Smooth muscle cell (in vitro differentiated cells): Measurements from ENCODE around the gene ATG4D. TPM values are rescaled to one million over a fixed set of nuclear protein-coding genes. Genes with fewer than 3 reads are reported as not detected.

Source experiments
- DNase-seq: peaks from one replicate; lab custom pipeline; 2025; ENCODE audit not compliant: unreplicated experiment; lab: John Stamatoyannopoulos, UW
- H2AFZ ChIP-seq: fragments of 200-600 bp; sonication (generic); 2 replicates; pipeline ENCODE4 v1.6.0; 2016; ENCODE audit warnings: antibody characterized with exemption, low read depth, mild to moderate bottlenecking
- H3F3A ChIP-seq: fragments of 200-600 bp; sonication (generic); 2 replicates; pipeline ENCODE4 v1.6.0; 2017; ENCODE audit warnings: antibody characterized with exemption, low read depth
- H3K27ac ChIP-seq: fragments of 200-600 bp; sonication (generic); 2 replicates; pipeline ENCODE4 v1.5.1; 2016; ENCODE audit warnings: low read depth, mild to moderate bottlenecking
- H3K27me3 ChIP-seq: fragments of 200-600 bp; sonication (generic); 2 replicates; pipeline ENCODE4 v1.6.1; 2016; ENCODE audit warnings: low read depth, mild to moderate bottlenecking
- H3K36me3 ChIP-seq: fragments of 200-600 bp; sonication (generic); 2 replicates; pipeline ENCODE4 v1.5.1; 2016; ENCODE audit warnings: low read depth
- H3K4me1 ChIP-seq: fragments of 200-600 bp; sonication (generic); 2 replicates; pipeline ENCODE4 v1.5.1; 2016; ENCODE audit warnings: low read depth
- H3K4me2 ChIP-seq: fragments of 200-600 bp; sonication (generic); 2 replicates; pipeline ENCODE4 v1.6.0; 2016; ENCODE audit warnings: mild to moderate bottlenecking
- H3K4me3 ChIP-seq: fragments of 200-600 bp; sonication (generic); 2 replicates; pipeline ENCODE4 v1.5.1; 2016; ENCODE audit warnings: mild to moderate bottlenecking
- H3K79me2 ChIP-seq: fragments of 200-600 bp; sonication (generic); 2 replicates; pipeline ENCODE4 v1.6.0; 2016; ENCODE audit warnings: low read depth, mild to moderate bottlenecking
- H3K9ac ChIP-seq: fragments of 200-600 bp; sonication (generic); 2 replicates; pipeline ENCODE4 v1.6.0; 2016; ENCODE audit warnings: low read depth
- H3K9me3 ChIP-seq: fragments of 200-600 bp; sonication (generic); replicated peaks from 2 replicates; pipeline ENCODE4 v1.5.1; 2016; ENCODE audit warnings: low read depth
- H4K20me1 ChIP-seq: fragments of 200-600 bp; sonication (generic); 2 replicates; pipeline ENCODE4 v1.6.0; 2016; ENCODE audit warnings: low read depth
- CTCF ChIP-seq: fragments of 200-600 bp; sonication (generic); IDR thresholded peaks from 2 replicates; pipeline ENCODE4 v1.5.1; 2017; ENCODE audit warnings: borderline replicate concordance, mild to moderate bottlenecking, antibody characterized with exemption; ENCODE audit not compliant: insufficient read depth, poor library complexity, severe bottlenecking
- WGBS: methylation state at CpG from one replicate; pipeline ENCODE4 v1.1.7; 2016; ENCODE audit warnings: low lambda C conversion rate; 5-methylcytosine and 5-hydroxymethylcytosine counted together
- polyA plus RNA-seq: library from polyadenylated mRNA; unstranded; fragments of >200 nt; fragmentation: Nextera tagmentation; extraction: Ambion mirVana; gene quantifications from 2 replicates; pipeline ENCODE4 v1.2.1, GENCODE V29; 2016
- total RNA-seq: library from RNA; depleted of rRNA; stranded (reverse); fragments of >200 nt; gene quantifications from 2 replicates; pipeline ENCODE4 v1.2.3, GENCODE V29; 2014

ATG4D gene
- total and polyA plus RNA-seq, 2 experiments from 2014 or later: 12.9 to 19.0 TPM

GRCh38 chr19:10503002-10503789, 40.5 kb upstream of the ATG4D start, which contains the start of gene KEAP1:
KEAP1 (minus strand) TSS chr19:10503356; CDS start chr19:10500033, 3,323 bp downstream.
- Histone ChIP-seq H3K36me3 (no peaks in the 10 kb centered on the region), H3K79me2 (peaks cover 36% of the 10 kb centered on the region), H4K20me1 (no peaks in the 10 kb centered on the region), H3K27ac (peak within 1 kb of the TSS; percentile 75), H3K4me3 (peak within 1 kb of the TSS; percentile 85), H3K4me2 (peak within 1 kb of the TSS; percentile 89), H3F3A (no peaks in the 10 kb centered on the region), H3K9me3 (no peaks in the 10 kb centered on the region), H2AFZ (peak within 1 kb of the TSS; percentile 92), H3K27me3 (no peaks in the 10 kb centered on the region), H3K9ac (peak within 1 kb of the TSS; percentile 92), H3K4me1 (peaks cover 11% of the 10 kb centered on the region)
- no peak for TF ChIP-seq CTCF
- DNase-seq: no peak
- WGBS: 12% methylated on average over 52 of the region's 73 CpGs

GRCh38 chr19:10505583-10506229, 38.0 kb upstream of the ATG4D start:
- H3K4me1 ChIP-seq: peaks cover 18% of the 10 kb centered on the region
- peak; percentile 65 for TF ChIP-seq CTCF
- DNase-seq: peak; percentile 15

GRCh38 chr19:10508036-10508435, 35.7 kb upstream of the ATG4D start:
- no peaks in the 10 kb centered on the region for H3K9me3 ChIP-seq
- H3K4me3 ChIP-seq: no peak overlapping the region
- H3K27ac ChIP-seq: no peak overlapping the region
- H4K20me1 ChIP-seq: no peaks in the 10 kb centered on the region
- H3K9ac ChIP-seq: no peak overlapping the region
- no peaks in the 10 kb centered on the region for H3K36me3 ChIP-seq
- no peaks in the 10 kb centered on the region for H3F3A ChIP-seq
- no peak for TF ChIP-seq CTCF
- no peaks in the 10 kb centered on the region for H3K79me2 ChIP-seq
- peaks cover 7% of the 10 kb centered on the region for H3K4me1 ChIP-seq
- whole genome bisulfite sequencing: 89% methylated on average over 14 of the region's 16 CpGs
- no peak for DNase-seq
- H2AFZ ChIP-seq: no peak overlapping the region
- H3K4me2 ChIP-seq: no peak overlapping the region
- H3K27me3 ChIP-seq: no peaks in the 10 kb centered on the region

More at GRCh38 chr19:10505583-10506229, 38.0 kb upstream of the ATG4D start:
- Histone ChIP-seq H3K79me2 (peaks cover 16% of the 10 kb centered on the region), H3F3A (no peaks in the 10 kb centered on the region), H3K36me3 (no peaks in the 10 kb centered on the region), H2AFZ (no peak overlapping the region), H3K4me2 (no peak overlapping the region), H3K27ac (no peak overlapping the region), H3K27me3 (no peaks in the 10 kb centered on the region), H3K4me3 (no peak overlapping the region), H3K9me3 (no peaks in the 10 kb centered on the region), H3K9ac (no peak overlapping the region), H4K20me1 (no peaks in the 10 kb centered on the region)
- 32% methylated on average over 17 of the region's 17 CpGs for WGBS
